Peyer's patch (tissue), 4 donors: ENCODE measurements around the gene ZNF318.

Experiments used
- POLR2A ChIP-seq, 2 donors: fragments of 450-650 bp; IDR thresholded peaks; one replicate each; pipeline ENCODE4 v1.5.1; 2017; ENCODE audit warnings: antibody characterized with exemption in 2 of 2, mild to moderate bottlenecking in 2 of 2, moderate library complexity in 2 of 2
- TF ChIP-seq, protein P1 (sequence below), 6 experiments: fragments of 450-650 bp in 4 of 6; fragments of 200-600 bp in 2 of 6; sonication (generic) in 1 of 6; IDR thresholded peaks; one replicate each; pipeline ENCODE4 v1.5.1; 2017 to 2019; ENCODE audit warnings: antibody characterized with exemption in 6 of 6, mild to moderate bottlenecking in 3 of 6, moderate library complexity in 1 of 6

DNA sequence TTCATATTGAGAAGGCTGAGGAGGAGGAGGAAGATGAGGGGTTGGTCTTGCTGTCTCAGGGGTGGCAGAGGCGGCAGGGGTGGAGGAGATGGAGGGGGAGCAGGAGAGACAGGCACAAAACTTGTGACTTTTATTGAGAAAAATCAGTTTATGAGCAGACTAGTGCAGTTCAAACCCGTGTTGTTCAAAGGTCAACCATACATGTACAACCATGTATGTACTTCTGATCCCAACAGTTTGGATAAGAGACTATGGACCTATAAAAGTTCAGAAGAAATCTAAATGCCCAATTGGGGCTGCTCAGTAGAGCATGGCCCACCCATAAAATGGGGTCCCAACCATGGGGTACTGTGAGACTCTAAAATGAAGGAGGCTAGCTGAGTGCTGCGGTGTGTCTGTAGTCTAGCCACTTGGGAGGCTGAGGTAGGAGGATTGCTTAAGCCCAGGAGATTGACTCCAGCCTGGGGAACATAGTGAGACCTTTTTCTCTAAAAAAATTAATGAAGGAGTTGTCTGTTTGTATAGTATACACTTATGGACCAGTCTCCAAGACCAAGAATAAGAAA lies 79.0 kb downstream of the ZNF318 start:
- TF ChIP-seq, protein P1, sequence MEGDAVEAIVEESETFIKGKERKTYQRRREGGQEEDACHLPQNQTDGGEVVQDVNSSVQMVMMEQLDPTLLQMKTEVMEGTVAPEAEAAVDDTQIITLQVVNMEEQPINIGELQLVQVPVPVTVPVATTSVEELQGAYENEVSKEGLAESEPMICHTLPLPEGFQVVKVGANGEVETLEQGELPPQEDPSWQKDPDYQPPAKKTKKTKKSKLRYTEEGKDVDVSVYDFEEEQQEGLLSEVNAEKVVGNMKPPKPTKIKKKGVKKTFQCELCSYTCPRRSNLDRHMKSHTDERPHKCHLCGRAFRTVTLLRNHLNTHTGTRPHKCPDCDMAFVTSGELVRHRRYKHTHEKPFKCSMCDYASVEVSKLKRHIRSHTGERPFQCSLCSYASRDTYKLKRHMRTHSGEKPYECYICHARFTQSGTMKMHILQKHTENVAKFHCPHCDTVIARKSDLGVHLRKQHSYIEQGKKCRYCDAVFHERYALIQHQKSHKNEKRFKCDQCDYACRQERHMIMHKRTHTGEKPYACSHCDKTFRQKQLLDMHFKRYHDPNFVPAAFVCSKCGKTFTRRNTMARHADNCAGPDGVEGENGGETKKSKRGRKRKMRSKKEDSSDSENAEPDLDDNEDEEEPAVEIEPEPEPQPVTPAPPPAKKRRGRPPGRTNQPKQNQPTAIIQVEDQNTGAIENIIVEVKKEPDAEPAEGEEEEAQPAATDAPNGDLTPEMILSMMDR (IDR thresholded peaks at IDR 0.05): no peak
- no peak for TF ChIP-seq POLR2A (IDR thresholded peaks at IDR 0.05)
